Ovary (tissue), 3 donors: ENCODE results near the gene MGST2.

Source experiments
- EP300 ChIP-seq: sonication (generic); formaldehyde crosslinking; IDR thresholded peaks from one replicate; pipeline ENCODE4 v1.6.1; 2017; ENCODE audit warnings: antibody characterized with exemption
- POLR2A ChIP-seq: fragments of 450-650 bp; IDR thresholded peaks from one replicate; pipeline ENCODE4 v1.6.1; 2017; ENCODE audit warnings: antibody characterized with exemption, mild to moderate bottlenecking, moderate library complexity
- TF ChIP-seq, protein P1 (sequence below), 3 donors: fragments of 450-650 bp in 2 of 3; fragments of 200-600 bp in 1 of 3; IDR thresholded peaks; one replicate each; pipeline versions ENCODE4 v1.5.1 to v1.8.0; 2016 to 2022; ENCODE audit warnings: antibody characterized with exemption in 3 of 3, mild to moderate bottlenecking in 1 of 3
- donor health status: DM: no; HTN: no; CAD: no.

GRCh38 chr4:139645458-139645857 lies 20.2 kb upstream of the MGST2 start:
- TF ChIP-seq POLR2A (no peak), EP300 (no peak)
- TF ChIP-seq, protein P1, sequence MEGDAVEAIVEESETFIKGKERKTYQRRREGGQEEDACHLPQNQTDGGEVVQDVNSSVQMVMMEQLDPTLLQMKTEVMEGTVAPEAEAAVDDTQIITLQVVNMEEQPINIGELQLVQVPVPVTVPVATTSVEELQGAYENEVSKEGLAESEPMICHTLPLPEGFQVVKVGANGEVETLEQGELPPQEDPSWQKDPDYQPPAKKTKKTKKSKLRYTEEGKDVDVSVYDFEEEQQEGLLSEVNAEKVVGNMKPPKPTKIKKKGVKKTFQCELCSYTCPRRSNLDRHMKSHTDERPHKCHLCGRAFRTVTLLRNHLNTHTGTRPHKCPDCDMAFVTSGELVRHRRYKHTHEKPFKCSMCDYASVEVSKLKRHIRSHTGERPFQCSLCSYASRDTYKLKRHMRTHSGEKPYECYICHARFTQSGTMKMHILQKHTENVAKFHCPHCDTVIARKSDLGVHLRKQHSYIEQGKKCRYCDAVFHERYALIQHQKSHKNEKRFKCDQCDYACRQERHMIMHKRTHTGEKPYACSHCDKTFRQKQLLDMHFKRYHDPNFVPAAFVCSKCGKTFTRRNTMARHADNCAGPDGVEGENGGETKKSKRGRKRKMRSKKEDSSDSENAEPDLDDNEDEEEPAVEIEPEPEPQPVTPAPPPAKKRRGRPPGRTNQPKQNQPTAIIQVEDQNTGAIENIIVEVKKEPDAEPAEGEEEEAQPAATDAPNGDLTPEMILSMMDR (IDR thresholded peaks at IDR 0.05) = no peak
